Measurements from ENCODE around the gene INSRR. TPM values are rescaled to one million over a fixed set of nuclear protein-coding genes. Genes with fewer than 3 reads are reported as not detected.

The INSRR gene
- total RNA-seq, 1 experiment from 2014 or later, result not detected

GRCh38 chr1:156851779-156852417 lies 7.0 kb downstream of the INSRR start:
- no peak for DNase-seq (ENCODE audit: low read depth)

GRCh38 chr1:156849151-156849496 lies 9.8 kb downstream of the INSRR start:
- no peak for DNase-seq (ENCODE audit: low read depth)

GRCh38 chr1:156848461-156849150 lies 10.3 kb downstream of the INSRR start:
- no peak for DNase-seq (ENCODE audit: low read depth)

GRCh38 chr1:156847591-156848460 lies 11.1 kb downstream of the INSRR start:
- DNase-seq (ENCODE audit: low read depth), result no peak

- DNase-seq (ENCODE audit: low read depth), result no peak
Observed at GRCh38 chr1:156846643-156847042, 12.3 kb downstream of the INSRR start.

GRCh38 chr1:156845953-156846545 lies 12.9 kb downstream of the INSRR start:
- no peak for DNase-seq (ENCODE audit: low read depth)

GRCh38 chr1:156845055-156845952 lies 13.6 kb downstream of the INSRR start:
- DNase-seq (ENCODE audit: low read depth), result no peak

- no peak for DNase-seq (ENCODE audit: low read depth)
Observed at GRCh38 chr1:156844638-156845037, 14.3 kb downstream of the INSRR start.

- DNase-seq (ENCODE audit: low read depth), result no peak
Observed at GRCh38 chr1:156844102-156844501, 14.8 kb downstream of the INSRR start.

GRCh38 chr1:156842618-156843300 lies 16.2 kb downstream of the INSRR start:
- no peak for DNase-seq (ENCODE audit: low read depth)

- no peak for DNase-seq (ENCODE audit: low read depth)
Observed at GRCh38 chr1:156841295-156841855, 17.5 kb downstream of the INSRR start.

- DNase-seq (ENCODE audit: low read depth), result no peak
Observed at GRCh38 chr1:156840898-156841279, 18.0 kb downstream of the INSRR start.

- DNase-seq (ENCODE audit: low read depth), result no peak
Observed at GRCh38 chr1:156840186-156840897, 18.6 kb downstream of the INSRR start.

GRCh38 chr1:156839426-156840109 lies 19.3 kb downstream of the INSRR start:
- DNase-seq (ENCODE audit: low read depth), result no peak

GRCh38 chr1:156838972-156839371 lies 19.9 kb downstream of the INSRR start:
- no peak for DNase-seq (ENCODE audit: low read depth)

GRCh38 chr1:156836892-156837291 lies 22.0 kb downstream of the INSRR start:
- DNase-seq (ENCODE audit: low read depth), result no peak

- DNase-seq (ENCODE audit: low read depth), result no peak
Observed at GRCh38 chr1:156836041-156836654, 22.8 kb downstream of the INSRR start.

GRCh38 chr1:156834322-156834721 lies 24.6 kb downstream of the INSRR start:
- DNase-seq (ENCODE audit: low read depth), result no peak

- DNase-seq (ENCODE audit: low read depth), result no peak
Observed at GRCh38 chr1:156833603-156834002, 25.3 kb downstream of the INSRR start.

All from M059J (cell line).